Subcutaneous adipose tissue (tissue), 4 donors: ENCODE measurements around the gene PNLIPRP3. TPM values are rescaled to one million over a fixed set of nuclear protein-coding genes. Genes with fewer than 3 reads are reported as not detected.

Source experiments
- CTCF ChIP-seq: fragments of 450-650 bp; IDR thresholded peaks from one replicate; pipeline ENCODE4 v1.5.1; 2016; ENCODE audit warnings: low read depth, mild to moderate bottlenecking, control low read depth, antibody characterized with exemption, moderate library complexity
- total RNA-seq, 4 donors: library from RNA; depleted of rRNA; stranded (reverse); fragments of >200 nt; gene quantifications; one replicate each; pipeline ENCODE4 v1.1.0, GENCODE V29; 2016

The PNLIPRP3 gene
- total RNA-seq, 4 donors from 2014 or later: 1.5 to 3.7 (median 2.2) TPM

GRCh38 chr10:116469437-116469836 lies 41.8 kb downstream of the PNLIPRP3 start:
- TF ChIP-seq CTCF: no peak

GRCh38 chr10:116470071-116470470 lies 42.4 kb downstream of the PNLIPRP3 start:
- TF ChIP-seq CTCF: no peak

GRCh38 chr10:116470768-116471415 lies 43.2 kb downstream of the PNLIPRP3 start:
- no peak for TF ChIP-seq CTCF

GRCh38 chr10:116472891-116473290 lies 45.2 kb downstream of the PNLIPRP3 start:
- no peak for TF ChIP-seq CTCF

- TF ChIP-seq CTCF: no peak
These were observed 48.2 kb downstream of the PNLIPRP3 start for GRCh38 chr10:116475866-116476265.

GRCh38 chr10:116476461-116476860 lies 48.8 kb downstream of the PNLIPRP3 start:
- TF ChIP-seq CTCF: no peak

DNA sequence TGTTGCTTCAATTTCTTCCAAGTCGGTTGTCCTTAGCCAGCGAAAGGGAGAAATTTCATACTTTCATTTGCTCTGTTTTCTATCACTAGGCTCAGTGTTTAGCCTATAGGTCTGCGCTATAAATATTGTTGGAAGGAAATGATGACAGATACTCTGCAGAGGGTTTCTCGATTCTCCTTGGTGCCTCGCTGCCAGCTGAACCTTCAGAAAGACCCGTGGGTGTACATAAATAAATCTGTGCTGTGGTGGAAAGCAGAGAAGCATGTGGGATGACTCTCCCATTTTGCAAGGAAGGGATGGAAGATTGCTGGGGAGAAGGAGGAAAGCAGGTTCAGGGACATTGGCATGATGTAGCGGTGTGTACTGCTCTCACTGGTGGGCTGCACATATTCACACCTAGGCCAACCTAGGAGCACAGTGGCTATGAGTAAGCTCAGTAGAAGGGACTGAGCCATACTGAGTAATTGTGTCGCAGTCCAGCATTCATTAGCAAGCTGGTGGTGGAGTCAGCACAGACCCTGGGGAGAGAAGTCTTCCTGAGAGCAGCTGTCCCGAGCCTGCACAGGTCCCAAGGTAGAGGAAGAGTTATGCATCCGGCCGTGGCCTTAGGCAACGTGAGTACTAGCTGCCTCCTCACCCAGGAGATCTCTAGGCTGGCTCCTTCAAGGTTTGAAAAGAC lies 50.5 kb downstream of the PNLIPRP3 start:
- no peak for TF ChIP-seq CTCF
